ENCODE data around the gene FUS.
A peak's percentile ranks its signal among the peaks of the same experiment; 100 is the strongest.
"Not testable (repeated sequence)": the region's sequence is repeated elsewhere in the genome, so short reads cannot be mapped to it uniquely, and the experiment has no call there.

FUS gene

GRCh38 chr16:31179747-31180459 lies at the start of gene FUS:
TSS of gene FUS (plus strand) at chr16:31180139. CDS start at chr16:31180215, 76 bp downstream.
- peak; percentile 23 for DNase-seq

GRCh38 chr16:31130336-31130891 lies 49.5 kb upstream of the FUS start:
- DNase-seq, result no peak

- no peak for DNase-seq
Observed at GRCh38 chr16:31130899-31131298, 49.0 kb upstream of the FUS start.

GRCh38 chr16:31131416-31131815 lies 48.5 kb upstream of the FUS start:
- no peak for DNase-seq

DNA sequence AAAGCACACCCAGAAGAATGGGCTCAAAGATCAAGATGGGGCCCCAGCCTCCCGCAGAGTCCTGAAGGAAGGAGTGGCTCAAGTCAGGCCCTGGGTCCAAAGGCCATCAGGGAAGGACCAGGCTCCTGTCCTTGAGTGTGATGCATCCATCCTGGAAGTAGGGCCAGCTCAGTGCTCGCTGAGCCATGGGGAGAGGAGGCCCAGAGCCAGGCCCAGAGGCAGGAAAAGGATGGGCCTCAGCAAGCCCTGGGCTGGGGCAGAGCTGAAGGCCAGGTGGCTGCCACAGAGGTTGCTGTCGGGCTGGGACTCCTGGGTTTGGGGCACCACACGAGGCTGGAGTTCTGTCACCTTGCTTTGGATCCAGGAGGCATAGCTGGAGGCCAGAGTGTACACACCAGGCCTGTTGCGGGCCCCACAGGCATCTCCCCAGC lies 48.1 kb upstream of the FUS start:
- no peak for DNase-seq

GRCh38 chr16:31132303-31132979 lies 47.5 kb upstream of the FUS start:
- DNase-seq, result no peak

DNA sequence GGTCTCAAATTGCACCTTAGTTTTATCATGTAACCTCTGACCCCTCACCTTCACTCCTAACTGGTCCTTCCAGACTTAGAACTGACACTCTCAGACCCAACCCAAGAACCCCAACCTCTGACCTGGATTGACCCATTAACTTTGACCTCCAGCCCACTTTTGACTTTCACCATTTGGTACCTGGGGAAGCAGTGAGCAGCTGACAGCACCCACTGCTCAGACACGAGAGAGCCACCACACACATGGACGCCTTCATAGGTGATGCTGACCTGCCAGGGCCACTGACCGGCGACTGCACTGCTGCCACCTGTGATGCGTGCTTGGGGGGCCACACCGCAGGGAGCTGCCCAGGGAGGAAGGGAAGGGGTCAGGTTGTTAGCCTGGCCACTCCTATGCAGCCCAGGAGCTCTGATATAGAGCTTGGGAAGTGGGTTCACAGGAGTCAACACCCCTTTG lies 46.9 kb upstream of the FUS start:
- no peak for DNase-seq

GRCh38 chr16:31134091-31134571 lies 45.8 kb upstream of the FUS start:
- no peak for DNase-seq

DNA sequence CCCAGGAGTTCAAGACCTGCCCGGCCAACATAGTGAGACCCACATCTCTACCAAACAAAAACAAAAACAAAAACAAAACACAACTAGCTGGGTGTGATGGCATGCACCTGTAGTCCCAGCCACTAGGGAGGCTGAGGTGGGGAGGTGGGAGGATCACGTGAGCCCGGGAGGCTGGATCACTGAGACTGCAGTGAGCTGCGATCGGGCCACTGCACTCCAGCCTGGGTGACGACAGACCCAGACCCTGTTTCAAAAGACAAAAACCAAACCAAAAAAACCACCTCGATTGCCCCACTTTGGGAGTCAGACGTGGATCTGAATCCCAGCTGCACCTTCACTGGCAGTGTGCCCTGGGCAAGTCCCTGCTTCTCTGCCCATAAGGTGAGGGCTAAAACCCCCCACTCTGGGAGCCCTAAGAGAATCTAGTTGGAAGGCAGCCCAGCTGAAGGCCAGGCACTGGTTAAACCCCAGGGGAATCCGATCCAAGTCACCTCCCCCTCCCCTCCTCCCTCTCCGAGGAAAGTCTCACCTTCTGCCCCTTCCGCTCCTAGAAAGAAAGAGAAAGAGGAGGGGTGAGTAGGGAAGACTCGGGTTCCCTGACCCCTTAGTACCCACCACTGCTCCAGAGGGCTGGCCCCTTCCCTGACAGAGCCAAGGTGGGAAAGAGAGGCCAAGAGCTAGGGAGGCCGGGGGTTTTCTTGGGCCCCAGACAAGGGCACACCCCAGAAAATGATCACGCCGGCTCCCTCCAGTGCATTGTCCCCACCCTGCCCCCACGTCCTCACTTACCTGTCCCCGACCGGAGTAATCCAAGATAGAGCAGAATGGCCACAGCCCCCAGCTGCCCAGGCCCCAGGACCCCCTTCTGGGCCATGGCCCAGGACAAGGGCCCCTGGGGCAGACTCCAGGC lies 45.1 kb upstream of the FUS start:
- DNase-seq, result no peak

GRCh38 chr16:31135535-31136286 lies 44.2 kb upstream of the FUS start, which contains the start of gene PRSS8:
TSS of gene PRSS8 (minus strand) at chr16:31135727. CDS start at chr16:31135498, 229 bp downstream.
- DNase-seq, result no peak

GRCh38 chr16:31136287-31136662 lies 43.7 kb upstream of the FUS start:
- no peak for DNase-seq

GRCh38 chr16:31136822-31137499 lies 43.0 kb upstream of the FUS start:
- not testable (repeated sequence) for DNase-seq

DNA sequence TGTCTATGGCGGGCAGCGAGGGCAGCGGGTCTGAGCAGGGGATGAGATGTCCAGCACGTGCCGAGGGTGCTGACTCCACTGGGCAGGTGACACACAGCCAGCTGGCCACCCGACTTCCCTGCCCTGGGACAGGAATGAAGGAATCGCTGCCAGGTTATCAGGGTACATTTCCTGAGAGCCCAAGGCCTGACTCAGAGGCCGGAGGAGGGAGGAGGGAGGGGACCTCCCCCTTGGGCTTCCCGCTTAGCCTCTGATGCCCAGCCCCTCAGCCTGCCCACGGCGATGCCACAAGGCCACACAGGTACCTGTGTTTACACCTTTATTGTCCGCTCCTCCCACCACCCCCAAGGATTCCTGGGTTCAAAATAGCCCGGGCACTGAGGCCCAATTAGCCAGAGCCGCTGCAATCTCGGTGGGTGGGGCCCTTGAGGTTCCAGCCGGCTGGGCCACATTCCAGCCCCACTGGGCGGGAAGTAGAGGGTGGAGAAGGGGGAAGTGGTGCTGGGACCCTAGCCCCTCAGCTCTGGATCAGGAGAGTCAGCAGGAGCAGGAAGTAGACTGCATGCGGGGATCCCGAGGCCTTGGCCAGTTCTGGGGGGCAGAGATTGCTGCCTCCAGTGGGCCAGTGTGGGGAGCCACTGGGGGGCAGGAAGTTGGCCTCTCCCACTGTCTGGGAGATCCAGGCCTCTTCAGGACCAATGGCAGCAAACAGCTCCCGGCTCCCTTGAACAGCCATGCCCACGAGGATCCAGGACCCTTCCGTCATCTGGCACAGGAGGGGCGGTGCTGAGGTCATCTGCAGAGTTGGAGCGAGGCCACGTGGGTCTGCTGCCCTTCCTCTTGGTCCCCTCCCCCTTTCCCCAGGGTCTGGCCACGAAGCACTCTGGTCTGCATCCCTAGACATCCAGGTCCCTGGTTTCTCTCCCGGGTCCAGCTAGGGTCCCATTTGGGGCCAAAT lies 41.0 kb upstream of the FUS start:
- no peak for DNase-seq

- DNase-seq, result not testable (repeated sequence)
Observed at GRCh38 chr16:31141071-31141469, 38.9 kb upstream of the FUS start.

DNA sequence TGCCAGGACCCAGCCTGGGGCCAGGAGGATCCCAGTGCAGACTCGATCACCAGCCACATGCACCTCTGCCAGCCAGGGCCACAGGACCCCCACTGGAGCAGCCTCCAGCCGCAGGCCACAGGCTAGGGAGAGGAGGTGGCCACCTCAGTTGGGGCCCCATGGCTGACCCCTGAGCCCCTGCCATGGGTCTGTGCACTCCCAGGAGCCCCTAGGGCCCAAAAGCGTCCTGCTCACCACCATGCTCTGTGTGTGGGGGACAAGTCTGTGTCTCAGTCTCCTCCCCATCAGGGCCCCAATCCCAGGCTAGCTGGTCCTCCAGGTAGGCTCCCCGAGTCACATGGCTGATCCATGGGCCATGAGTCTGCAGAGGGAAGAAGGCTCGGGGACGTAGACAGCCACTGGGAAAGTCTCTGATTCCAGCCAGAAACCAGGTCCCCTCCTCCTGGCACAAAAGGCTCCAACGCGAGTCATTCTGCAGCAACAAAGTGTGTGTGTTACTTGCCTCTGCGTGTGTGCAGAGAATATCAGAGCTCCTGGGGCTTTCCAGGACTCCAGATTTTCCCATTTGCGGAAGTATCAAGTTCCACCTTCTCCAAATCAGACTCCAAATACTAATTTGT lies 38.3 kb upstream of the FUS start:
- DNase-seq, result no peak

GRCh38 chr16:31142109-31143010 lies 37.6 kb upstream of the FUS start:
- DNase-seq, result peak; percentile 64

GRCh38 chr16:31143011-31143693 lies 36.8 kb upstream of the FUS start:
- DNase-seq, result no peak

GRCh38 chr16:31143694-31144148 lies 36.2 kb upstream of the FUS start:
- no peak for DNase-seq
